ENCODE data around the gene CD38.
"Not testable (repeated sequence)": the region's sequence is repeated elsewhere in the genome, so short reads cannot be mapped to it uniquely, and the experiment has no call there.

CD38 gene

GRCh38 chr4:15794426-15794825 lies 16.3 kb downstream of the CD38 start:
- no peak for TF ChIP-seq CTCF (IDR thresholded peaks at IDR 0.05; ENCODE audit: low read depth, low read length, missing control alignments)
- DNase-seq (ENCODE audit: extremely low read depth, low read depth): no peak
- no peak overlapping the region for H3K4me3 ChIP-seq (replicated peaks; ENCODE audit: low read depth, low read length)

- DNase-seq (ENCODE audit: extremely low read depth, low read depth): no peak
- no peak overlapping the region for H3K4me3 ChIP-seq (replicated peaks; ENCODE audit: low read depth, low read length)
- no peak for TF ChIP-seq CTCF (IDR thresholded peaks at IDR 0.05; ENCODE audit: low read depth, low read length, missing control alignments)
Measured at GRCh38 chr4:15794905-15795304, 16.8 kb downstream of the CD38 start.

GRCh38 chr4:15797320-15797719 lies 19.2 kb downstream of the CD38 start:
- no peak overlapping the region for H3K4me3 ChIP-seq (replicated peaks; ENCODE audit: low read depth, low read length)
- TF ChIP-seq CTCF (IDR thresholded peaks at IDR 0.05; ENCODE audit: low read depth, low read length, missing control alignments): no peak
- DNase-seq (ENCODE audit: extremely low read depth, low read depth): no peak

- no peak overlapping the region for H3K4me3 ChIP-seq (replicated peaks; ENCODE audit: low read depth, low read length)
- no peak for DNase-seq (ENCODE audit: extremely low read depth, low read depth)
- no peak for TF ChIP-seq CTCF (IDR thresholded peaks at IDR 0.05; ENCODE audit: low read depth, low read length, missing control alignments)
Measured at GRCh38 chr4:15799141-15799540, 21.0 kb downstream of the CD38 start.

- DNase-seq (ENCODE audit: extremely low read depth, low read depth): no peak
- TF ChIP-seq CTCF (IDR thresholded peaks at IDR 0.05; ENCODE audit: low read depth, low read length, missing control alignments): no peak
- no peak overlapping the region for H3K4me3 ChIP-seq (replicated peaks; ENCODE audit: low read depth, low read length)
Measured at GRCh38 chr4:15799701-15800100, 21.6 kb downstream of the CD38 start.

- H3K4me3 ChIP-seq (replicated peaks; ENCODE audit: low read depth, low read length); DNase-seq (ENCODE audit: extremely low read depth, low read depth): not testable (repeated sequence)
Measured at GRCh38 chr4:15802497-15802896, 24.4 kb downstream of the CD38 start.

GRCh38 chr4:15805583-15806517 lies 27.7 kb downstream of the CD38 start:
- no peak overlapping the region for H3K4me3 ChIP-seq (replicated peaks; ENCODE audit: low read depth, low read length)
- peak; percentile 67 for TF ChIP-seq CTCF (IDR thresholded peaks at IDR 0.05; ENCODE audit: low read depth, low read length, missing control alignments)
- DNase-seq (ENCODE audit: extremely low read depth, low read depth): peak; percentile 20
